ENCODE data around the gene RTP1.

GRCh38 chr3:187188931-187189330 is 8.4 kb upstream of the RTP1 start:
- TF ChIP-seq CTCF (conservative IDR thresholded peaks at IDR 0.05; ENCODE audit: low read length) = no peak
- no peak for TF ChIP-seq EZH2phosphoT487 (IDR thresholded peaks at IDR 0.05; ENCODE audit: borderline replicate concordance)
